CD4-positive, alpha-beta T cell treated with Interleukin-4 for 4 hours (primary cell): ENCODE measurements around the gene UQCC5.

Source experiments
- DNase-seq: peaks from one replicate; pipeline ENCODE4 v3.0.0-alpha.2; 2020

The UQCC5 gene

GRCh38 chr3:52504977-52505376 lies 31.4 kb upstream of the UQCC5 start:
- no peak for DNase-seq

- DNase-seq, result no peak
Measured at GRCh38 chr3:52506266-52506966, 30.0 kb upstream of the UQCC5 start.

GRCh38 chr3:52507359-52507758 lies 29.0 kb upstream of the UQCC5 start:
- DNase-seq, result no peak

- no peak for DNase-seq
Measured at GRCh38 chr3:52509753-52510328, 26.6 kb upstream of the UQCC5 start.

- no peak for DNase-seq
Measured at GRCh38 chr3:52511509-52511908, 24.9 kb upstream of the UQCC5 start.

- no peak for DNase-seq
Measured at GRCh38 chr3:52512105-52512504, 24.3 kb upstream of the UQCC5 start.

- no peak for DNase-seq
Measured at GRCh38 chr3:52512727-52513126, 23.7 kb upstream of the UQCC5 start.

- DNase-seq, result no peak
Measured at GRCh38 chr3:52513281-52513680, 23.1 kb upstream of the UQCC5 start.

GRCh38 chr3:52514576-52514975 lies 21.8 kb upstream of the UQCC5 start:
- DNase-seq, result no peak

GRCh38 chr3:52515192-52515591 lies 21.2 kb upstream of the UQCC5 start:
- DNase-seq, result no peak

GRCh38 chr3:52516509-52517195 lies 19.8 kb upstream of the UQCC5 start:
- DNase-seq, result no peak

- no peak for DNase-seq
Measured at GRCh38 chr3:52517796-52518722, 18.3 kb upstream of the UQCC5 start.

GRCh38 chr3:52518723-52519444 lies 17.5 kb upstream of the UQCC5 start:
- no peak for DNase-seq

GRCh38 chr3:52519445-52520140 lies 16.8 kb upstream of the UQCC5 start:
- no peak for DNase-seq

- no peak for DNase-seq
Measured at GRCh38 chr3:52520141-52520667, 16.2 kb upstream of the UQCC5 start.

GRCh38 chr3:52520716-52521487 lies 15.5 kb upstream of the UQCC5 start:
- no peak for DNase-seq

- DNase-seq, result no peak
Measured at GRCh38 chr3:52521488-52521824, 14.9 kb upstream of the UQCC5 start.

GRCh38 chr3:52521881-52522650 lies 14.3 kb upstream of the UQCC5 start:
- DNase-seq, result no peak

- no peak for DNase-seq
Measured at GRCh38 chr3:52522651-52523251, 13.7 kb upstream of the UQCC5 start.
